ENCODE measurements around the gene GPR84. TPM values are rescaled to one million over a fixed set of nuclear protein-coding genes. Genes with fewer than 3 reads are reported as not detected.

Gene GPR84
- total and polyA plus RNA-seq, 10 of the 15 experiments (the other 5 are each of a cell fraction or from before 2014, with no cell fraction given), result 0.37 to 4.7 (median 2.6) TPM

DNA sequence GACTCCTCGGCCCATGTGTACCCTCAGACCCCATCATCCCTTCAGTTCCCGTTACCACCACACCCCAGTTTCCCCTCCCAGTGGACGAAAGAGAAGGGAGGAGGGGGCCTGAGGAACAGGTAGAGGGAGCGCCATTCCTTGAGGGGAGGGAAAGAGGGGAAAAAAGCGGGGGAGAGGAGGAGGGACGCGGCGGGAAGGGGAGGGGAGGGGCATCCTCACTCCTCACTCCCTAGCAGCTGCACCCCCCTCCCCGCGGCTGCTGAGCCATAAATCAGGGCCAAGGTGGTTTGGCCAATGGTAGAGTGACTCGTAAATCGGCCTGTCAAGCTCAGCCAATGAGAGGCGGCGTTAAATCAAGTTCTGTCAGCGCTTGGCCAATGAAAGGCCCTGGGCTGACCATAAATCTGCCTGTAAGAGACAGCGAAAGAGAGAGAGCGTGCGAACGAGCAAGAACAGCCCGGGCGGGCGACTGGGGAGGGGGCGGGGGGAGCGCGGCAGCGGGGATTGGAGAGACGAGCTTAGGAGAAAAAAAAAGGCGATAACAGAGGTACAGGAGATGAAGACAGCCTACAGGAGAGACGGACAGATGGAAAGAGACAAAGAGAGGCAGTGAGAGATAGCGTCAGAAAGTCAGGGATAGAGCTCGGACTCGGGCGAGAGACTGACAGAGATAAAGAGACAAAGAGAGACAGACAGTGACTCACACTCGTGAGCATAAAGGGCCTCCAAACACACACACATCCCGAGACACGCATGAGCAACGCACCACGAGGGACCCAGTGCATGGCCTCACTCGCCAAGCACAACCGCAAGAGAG, 5.1 kb downstream of the GPR84 start (continued):
- TF ChIP-seq, protein P1, sequence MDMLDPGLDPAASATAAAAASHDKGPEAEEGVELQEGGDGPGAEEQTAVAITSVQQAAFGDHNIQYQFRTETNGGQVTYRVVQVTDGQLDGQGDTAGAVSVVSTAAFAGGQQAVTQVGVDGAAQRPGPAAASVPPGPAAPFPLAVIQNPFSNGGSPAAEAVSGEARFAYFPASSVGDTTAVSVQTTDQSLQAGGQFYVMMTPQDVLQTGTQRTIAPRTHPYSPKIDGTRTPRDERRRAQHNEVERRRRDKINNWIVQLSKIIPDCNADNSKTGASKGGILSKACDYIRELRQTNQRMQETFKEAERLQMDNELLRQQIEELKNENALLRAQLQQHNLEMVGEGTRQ (IDR thresholded peaks at IDR 0.05; ENCODE audit: borderline replicate concordance, low read depth, low read length), result no peak
- no peak for TF ChIP-seq NR2F1 (conservative IDR thresholded peaks at IDR 0.05)
- peak; percentile 67 for TF ChIP-seq SMAD1 (IDR thresholded peaks at IDR 0.05; ENCODE audit: low read depth, partially characterized antibody)
- no peak for TF ChIP-seq NRF1 (conservative IDR thresholded peaks at IDR 0.05; ENCODE audit: low read depth, low read length)
- TF ChIP-seq, protein P2, sequence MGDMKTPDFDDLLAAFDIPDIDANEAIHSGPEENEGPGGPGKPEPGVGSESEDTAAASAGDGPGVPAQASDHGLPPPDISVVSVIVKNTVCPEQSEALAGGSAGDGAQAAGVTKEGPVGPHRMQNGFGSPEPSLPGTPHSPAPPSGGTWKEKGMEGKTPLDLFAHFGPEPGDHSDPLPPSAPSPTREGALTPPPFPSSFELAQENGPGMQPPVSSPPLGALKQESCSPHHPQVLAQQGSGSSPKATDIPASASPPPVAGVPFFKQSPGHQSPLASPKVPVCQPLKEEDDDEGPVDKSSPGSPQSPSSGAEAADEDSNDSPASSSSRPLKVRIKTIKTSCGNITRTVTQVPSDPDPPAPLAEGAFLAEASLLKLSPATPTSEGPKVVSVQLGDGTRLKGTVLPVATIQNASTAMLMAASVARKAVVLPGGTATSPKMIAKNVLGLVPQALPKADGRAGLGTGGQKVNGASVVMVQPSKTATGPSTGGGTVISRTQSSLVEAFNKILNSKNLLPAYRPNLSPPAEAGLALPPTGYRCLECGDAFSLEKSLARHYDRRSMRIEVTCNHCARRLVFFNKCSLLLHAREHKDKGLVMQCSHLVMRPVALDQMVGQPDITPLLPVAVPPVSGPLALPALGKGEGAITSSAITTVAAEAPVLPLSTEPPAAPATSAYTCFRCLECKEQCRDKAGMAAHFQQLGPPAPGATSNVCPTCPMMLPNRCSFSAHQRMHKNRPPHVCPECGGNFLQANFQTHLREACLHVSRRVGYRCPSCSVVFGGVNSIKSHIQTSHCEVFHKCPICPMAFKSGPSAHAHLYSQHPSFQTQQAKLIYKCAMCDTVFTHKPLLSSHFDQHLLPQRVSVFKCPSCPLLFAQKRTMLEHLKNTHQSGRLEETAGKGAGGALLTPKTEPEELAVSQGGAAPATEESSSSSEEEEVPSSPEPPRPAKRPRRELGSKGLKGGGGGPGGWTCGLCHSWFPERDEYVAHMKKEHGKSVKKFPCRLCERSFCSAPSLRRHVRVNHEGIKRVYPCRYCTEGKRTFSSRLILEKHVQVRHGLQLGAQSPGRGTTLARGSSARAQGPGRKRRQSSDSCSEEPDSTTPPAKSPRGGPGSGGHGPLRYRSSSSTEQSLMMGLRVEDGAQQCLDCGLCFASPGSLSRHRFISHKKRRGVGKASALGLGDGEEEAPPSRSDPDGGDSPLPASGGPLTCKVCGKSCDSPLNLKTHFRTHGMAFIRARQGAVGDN (IDR thresholded peaks at IDR 0.05), result peak; percentile 39; the same call in 1 of the 2 replicates
- peak; percentile 80 for TF ChIP-seq CREM (IDR thresholded peaks at IDR 0.05; ENCODE audit: low read depth)
- 0 out of 2 replicates have a peak, but pooled peaks have one; percentile 50 for TF ChIP-seq TARDBP (IDR thresholded peaks at IDR 0.05; ENCODE audit: borderline replicate concordance)
- peak; percentile 61; the same call in 1 of the 2 replicates for TF ChIP-seq RELB (IDR thresholded peaks at IDR 0.05; ENCODE audit: low read depth)
- TF ChIP-seq ZBTB11 (CRISPR knock-in tag; IDR thresholded peaks at IDR 0.05), result no peak
- TF ChIP-seq IRF4 (IDR thresholded peaks at IDR 0.05; ENCODE audit: low read depth, low read length), result 0 out of 2 replicates have a peak, but pooled peaks have one; percentile 25
- TF ChIP-seq PML (IDR thresholded peaks at IDR 0.05; ENCODE audit: low read length), result peak; percentile 68; the same call in 1 of the 2 replicates
- TF ChIP-seq ZNF384 (IDR thresholded peaks at IDR 0.05; ENCODE audit: borderline replicate concordance, low read depth, low read length), result peak; percentile 44; the same call in 1 of the 2 replicates
- no peak for TF ChIP-seq ZSCAN29 (IDR thresholded peaks at IDR 0.05)
- TF ChIP-seq ATF7 (IDR thresholded peaks at IDR 0.05; ENCODE audit: low read depth), result peak; percentile 72; the same call in 1 of the 2 replicates
- peak; percentile 94 for TF ChIP-seq RFX5 (IDR thresholded peaks at IDR 0.05; ENCODE audit: low read depth, low read length)
- TF ChIP-seq PAX5 (IDR thresholded peaks at IDR 0.05; ENCODE audit: borderline replicate concordance, low read depth, low read length), result peak; percentile 49; the same call in 1 of the 2 replicates
- peak; percentile 91 for TF ChIP-seq FOS (IDR thresholded peaks at IDR 0.05; ENCODE audit: borderline replicate concordance, extremely low read depth, insufficient read length)
- TF ChIP-seq, protein P3, sequence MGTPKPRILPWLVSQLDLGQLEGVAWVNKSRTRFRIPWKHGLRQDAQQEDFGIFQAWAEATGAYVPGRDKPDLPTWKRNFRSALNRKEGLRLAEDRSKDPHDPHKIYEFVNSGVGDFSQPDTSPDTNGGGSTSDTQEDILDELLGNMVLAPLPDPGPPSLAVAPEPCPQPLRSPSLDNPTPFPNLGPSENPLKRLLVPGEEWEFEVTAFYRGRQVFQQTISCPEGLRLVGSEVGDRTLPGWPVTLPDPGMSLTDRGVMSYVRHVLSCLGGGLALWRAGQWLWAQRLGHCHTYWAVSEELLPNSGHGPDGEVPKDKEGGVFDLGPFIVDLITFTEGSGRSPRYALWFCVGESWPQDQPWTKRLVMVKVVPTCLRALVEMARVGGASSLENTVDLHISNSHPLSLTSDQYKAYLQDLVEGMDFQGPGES (IDR thresholded peaks at IDR 0.05), result peak; percentile 88; the same call in 1 of the 2 replicates
- TF ChIP-seq RUNX3 (IDR thresholded peaks at IDR 0.05; ENCODE audit: low read length), result peak; percentile 60

Measured in GM12878 (cell line).